K562 (cell line): ENCODE measurements around the gene KLRK1.

Experiments used
- EP300 ChIP-seq: IDR thresholded peaks from 2 replicates; pipeline ENCODE4 v1.6.1; 2012; ENCODE audit warnings: low read length, improper control_type of control experiment
- ESRRA ChIP-seq: fragments of 450-650 bp; IDR thresholded peaks from 2 replicates; pipeline ENCODE4 v1.6.1; 2014; ENCODE audit warnings: low read depth, mild to moderate bottlenecking, moderate library complexity, borderline replicate concordance
- FOXA1 ChIP-seq: fragments of 450-650 bp; IDR thresholded peaks from 2 replicates; pipeline ENCODE4 v1.6.1; 2016; ENCODE audit warnings: mild to moderate bottlenecking, borderline replicate concordance
- JUND ChIP-seq, 2 experiments: IDR thresholded peaks; 2 replicates in 1 of 2; 3 replicates in 1 of 2; pipeline ENCODE4 v1.6.1; 2011; ENCODE audit warnings: borderline replicate concordance in 2 of 2, low read depth in 2 of 2, low read length in 2 of 2, improper control_type of control experiment in 1 of 2, missing biosample characterization in 1 of 2, missing genetic modification characterization in 1 of 2, missing genetic modification reagents in 1 of 2
- MNT ChIP-seq, 2 experiments: fragments of 450-650 bp; conservative IDR thresholded peaks; 2 replicates each; pipeline ENCODE4 v1.6.1; 2017; ENCODE audit warnings: mild to moderate bottlenecking in 2 of 2, moderate library complexity in 2 of 2
- PKNOX1 ChIP-seq: fragments of 450-650 bp; IDR thresholded peaks from 2 replicates; pipeline ENCODE4 v1.6.1; 2016
- POLR2A ChIP-seq: fragments of 450-650 bp; conservative IDR thresholded peaks from 2 replicates; pipeline ENCODE4 v1.6.1; 2016
- POLR2AphosphoS5 ChIP-seq: IDR thresholded peaks from 2 replicates; pipeline ENCODE4 v1.6.1; 2011; ENCODE audit warnings: mild to moderate bottlenecking, low read depth, low read length, moderate library complexity; ENCODE audit not compliant: control insufficient read depth, insufficient read depth
- ZFP36 ChIP-seq: fragments of 150-350 bp; IDR thresholded peaks from 2 replicates; pipeline ENCODE4 v1.6.1; 2018; ENCODE audit warnings: low read length, low read depth; ENCODE audit not compliant: partially characterized antibody
- ZNF507 ChIP-seq: conservative IDR thresholded peaks from 2 replicates; pipeline ENCODE4 v1.6.1; 2017; ENCODE audit warnings: missing genetic modification characterization, missing compliant biosample characterization
- ZNF639 ChIP-seq, 2 experiments: fragments of 200-800 bp in 1 of 2; sonication (Bioruptor generic) in 1 of 2; sonication (generic) in 1 of 2; formaldehyde crosslinking in 1 of 2; IDR thresholded peaks in 1 of 2; conservative IDR thresholded peaks in 1 of 2; 2 replicates each; pipeline versions ENCODE4 v1.5.0 to v1.6.1; 2016 to 2020; ENCODE audit warnings: missing compliant biosample characterization in 1 of 2, missing genetic modification characterization in 1 of 2, missing genetic modification reagents in 1 of 2
- TF ChIP-seq, protein P1 (sequence below), 3 experiments: IDR thresholded peaks in 2 of 3; conservative IDR thresholded peaks in 1 of 3; 2 replicates each; pipeline ENCODE4 v1.5.1; 2011 to 2012; ENCODE audit warnings: low read length in 3 of 3, mild to moderate bottlenecking in 3 of 3, control low read depth in 2 of 3, improper control_type of control experiment in 1 of 3, inconsistent platforms in 1 of 3, low read depth in 1 of 3, mixed read lengths in 1 of 3, moderate library complexity in 1 of 3; ENCODE audit not compliant: insufficient read depth in 2 of 3
- TF ChIP-seq, protein P2 (sequence below): sonication (generic); formaldehyde crosslinking; IDR thresholded peaks from 2 replicates; pipeline ENCODE4 v1.9.0; 2022; ENCODE audit warnings: mild to moderate bottlenecking, missing genetic modification reagents
- TF ChIP-seq, protein P3 (sequence below), 2 experiments: fragments of 450-650 bp; IDR thresholded peaks; 2 replicates each; pipeline ENCODE4 v1.6.1; 2018; ENCODE audit warnings: mild to moderate bottlenecking in 2 of 2, low read depth in 1 of 2; ENCODE audit not compliant: partially characterized antibody in 2 of 2

GRCh38 chr12:10358131-10358530, 31.7 kb downstream of the KLRK1 start:
- no peak for TF ChIP-seq FOXA1
- no peak for TF ChIP-seq MNT (conservative IDR thresholded peaks at IDR 0.05)
- no peak for TF ChIP-seq ESRRA
- TF ChIP-seq ZNF507 (tag): no peak
- TF ChIP-seq, protein P1, sequence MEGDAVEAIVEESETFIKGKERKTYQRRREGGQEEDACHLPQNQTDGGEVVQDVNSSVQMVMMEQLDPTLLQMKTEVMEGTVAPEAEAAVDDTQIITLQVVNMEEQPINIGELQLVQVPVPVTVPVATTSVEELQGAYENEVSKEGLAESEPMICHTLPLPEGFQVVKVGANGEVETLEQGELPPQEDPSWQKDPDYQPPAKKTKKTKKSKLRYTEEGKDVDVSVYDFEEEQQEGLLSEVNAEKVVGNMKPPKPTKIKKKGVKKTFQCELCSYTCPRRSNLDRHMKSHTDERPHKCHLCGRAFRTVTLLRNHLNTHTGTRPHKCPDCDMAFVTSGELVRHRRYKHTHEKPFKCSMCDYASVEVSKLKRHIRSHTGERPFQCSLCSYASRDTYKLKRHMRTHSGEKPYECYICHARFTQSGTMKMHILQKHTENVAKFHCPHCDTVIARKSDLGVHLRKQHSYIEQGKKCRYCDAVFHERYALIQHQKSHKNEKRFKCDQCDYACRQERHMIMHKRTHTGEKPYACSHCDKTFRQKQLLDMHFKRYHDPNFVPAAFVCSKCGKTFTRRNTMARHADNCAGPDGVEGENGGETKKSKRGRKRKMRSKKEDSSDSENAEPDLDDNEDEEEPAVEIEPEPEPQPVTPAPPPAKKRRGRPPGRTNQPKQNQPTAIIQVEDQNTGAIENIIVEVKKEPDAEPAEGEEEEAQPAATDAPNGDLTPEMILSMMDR (IDR thresholded peaks at IDR 0.05 in 2 of 3, conservative IDR thresholded peaks at IDR 0.05 in 1 of 3; ENCODE audit: insufficient read depth in 2 of 3, low read depth in 1 of 3, low read length in 3 of 3): no peak
- TF ChIP-seq, protein P2, sequence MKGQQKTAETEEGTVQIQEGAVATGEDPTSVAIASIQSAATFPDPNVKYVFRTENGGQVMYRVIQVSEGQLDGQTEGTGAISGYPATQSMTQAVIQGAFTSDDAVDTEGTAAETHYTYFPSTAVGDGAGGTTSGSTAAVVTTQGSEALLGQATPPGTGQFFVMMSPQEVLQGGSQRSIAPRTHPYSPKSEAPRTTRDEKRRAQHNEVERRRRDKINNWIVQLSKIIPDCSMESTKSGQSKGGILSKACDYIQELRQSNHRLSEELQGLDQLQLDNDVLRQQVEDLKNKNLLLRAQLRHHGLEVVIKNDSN (CRISPR knock-in tag): no peak
- TF ChIP-seq EP300: no peak
- no peak for TF ChIP-seq ZFP36
- no peak for TF ChIP-seq JUND (IDR thresholded peaks at IDR 0.05; ENCODE audit: borderline replicate concordance, low read depth, low read length)
- no peak for TF ChIP-seq JUND (tag; IDR thresholded peaks at IDR 0.05; ENCODE audit: borderline replicate concordance, low read depth, low read length)
- TF ChIP-seq, protein P3, sequence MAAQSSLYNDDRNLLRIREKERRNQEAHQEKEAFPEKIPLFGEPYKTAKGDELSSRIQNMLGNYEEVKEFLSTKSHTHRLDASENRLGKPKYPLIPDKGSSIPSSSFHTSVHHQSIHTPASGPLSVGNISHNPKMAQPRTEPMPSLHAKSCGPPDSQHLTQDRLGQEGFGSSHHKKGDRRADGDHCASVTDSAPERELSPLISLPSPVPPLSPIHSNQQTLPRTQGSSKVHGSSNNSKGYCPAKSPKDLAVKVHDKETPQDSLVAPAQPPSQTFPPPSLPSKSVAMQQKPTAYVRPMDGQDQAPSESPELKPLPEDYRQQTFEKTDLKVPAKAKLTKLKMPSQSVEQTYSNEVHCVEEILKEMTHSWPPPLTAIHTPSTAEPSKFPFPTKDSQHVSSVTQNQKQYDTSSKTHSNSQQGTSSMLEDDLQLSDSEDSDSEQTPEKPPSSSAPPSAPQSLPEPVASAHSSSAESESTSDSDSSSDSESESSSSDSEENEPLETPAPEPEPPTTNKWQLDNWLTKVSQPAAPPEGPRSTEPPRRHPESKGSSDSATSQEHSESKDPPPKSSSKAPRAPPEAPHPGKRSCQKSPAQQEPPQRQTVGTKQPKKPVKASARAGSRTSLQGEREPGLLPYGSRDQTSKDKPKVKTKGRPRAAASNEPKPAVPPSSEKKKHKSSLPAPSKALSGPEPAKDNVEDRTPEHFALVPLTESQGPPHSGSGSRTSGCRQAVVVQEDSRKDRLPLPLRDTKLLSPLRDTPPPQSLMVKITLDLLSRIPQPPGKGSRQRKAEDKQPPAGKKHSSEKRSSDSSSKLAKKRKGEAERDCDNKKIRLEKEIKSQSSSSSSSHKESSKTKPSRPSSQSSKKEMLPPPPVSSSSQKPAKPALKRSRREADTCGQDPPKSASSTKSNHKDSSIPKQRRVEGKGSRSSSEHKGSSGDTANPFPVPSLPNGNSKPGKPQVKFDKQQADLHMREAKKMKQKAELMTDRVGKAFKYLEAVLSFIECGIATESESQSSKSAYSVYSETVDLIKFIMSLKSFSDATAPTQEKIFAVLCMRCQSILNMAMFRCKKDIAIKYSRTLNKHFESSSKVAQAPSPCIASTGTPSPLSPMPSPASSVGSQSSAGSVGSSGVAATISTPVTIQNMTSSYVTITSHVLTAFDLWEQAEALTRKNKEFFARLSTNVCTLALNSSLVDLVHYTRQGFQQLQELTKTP (IDR thresholded peaks at IDR 0.05; ENCODE audit: low read depth in 1 of 2, partially characterized antibody in 2 of 2): no peak
- no peak for TF ChIP-seq PKNOX1
- TF ChIP-seq POLR2A: no peak
- no peak for TF ChIP-seq ZNF639 (CRISPR knock-in tag; conservative IDR thresholded peaks at IDR 0.05 in 1 of 2, IDR thresholded peaks at IDR 0.05 in 1 of 2)
- no peak for TF ChIP-seq POLR2AphosphoS5
